Right atrium auricular region (tissue), 2 donors: ENCODE results near the gene DEFB129. TPM values are rescaled to one million over a fixed set of nuclear protein-coding genes. Genes with fewer than 3 reads are reported as not detected.
"Not testable (repeated sequence)": the region's sequence is repeated elsewhere in the genome, so short reads cannot be mapped to it uniquely, and the experiment has no call there.

Experiments used
- DNase-seq: peaks from one replicate; pipeline ENCODE4 v3.0.0-alpha.2; 2019; ENCODE audit warnings: low spot score
- H3K27ac ChIP-seq, 2 donors: fragments of 200-600 bp; sonication (generic); 1 replicate in 1 of 2; 2 replicates in 1 of 2; pipeline ENCODE4 v1.5.1; 2016 to 2019
- H3K27me3 ChIP-seq, 2 donors: fragments of 200-600 bp; sonication (generic); one replicate each; pipeline versions ENCODE4 v1.5.1 to v1.6.0; 2017 to 2019
- H3K36me3 ChIP-seq: fragments of 200-600 bp; sonication (generic); one replicate; pipeline ENCODE4 v1.5.1; 2016
- H3K4me1 ChIP-seq, 2 donors: fragments of 200-600 bp; sonication (generic); one replicate each; pipeline versions ENCODE4 v1.5.1 to v1.6.0; 2017 to 2019
- H3K4me3 ChIP-seq, 2 donors: fragments of 200-600 bp; sonication (generic); 1 replicate in 1 of 2; 2 replicates in 1 of 2; pipeline ENCODE4 v1.5.1; 2017 to 2019; ENCODE audit warnings: mild to moderate bottlenecking in 1 of 2, moderate library complexity in 1 of 2
- H3K9me3 ChIP-seq, 2 donors: fragments of 200-600 bp; sonication (generic); one replicate each; pipeline ENCODE4 v1.5.1; 2019
- total RNA-seq, 2 donors: library from RNA; depleted of rRNA; stranded (reverse); fragments of >200 nt; gene quantifications; one replicate each; pipeline ENCODE4 v1.1.0, GENCODE V29; 2016
- TF ChIP-seq, protein P1 (sequence below), 2 donors: fragments of 200-600 bp; sonication (generic); IDR thresholded peaks; one replicate each; pipeline ENCODE4 v1.5.1; 2019; ENCODE audit warnings: antibody characterized with exemption in 2 of 2

DEFB129 gene
- total RNA-seq, 2 donors from 2014 or later = not detected

DNA sequence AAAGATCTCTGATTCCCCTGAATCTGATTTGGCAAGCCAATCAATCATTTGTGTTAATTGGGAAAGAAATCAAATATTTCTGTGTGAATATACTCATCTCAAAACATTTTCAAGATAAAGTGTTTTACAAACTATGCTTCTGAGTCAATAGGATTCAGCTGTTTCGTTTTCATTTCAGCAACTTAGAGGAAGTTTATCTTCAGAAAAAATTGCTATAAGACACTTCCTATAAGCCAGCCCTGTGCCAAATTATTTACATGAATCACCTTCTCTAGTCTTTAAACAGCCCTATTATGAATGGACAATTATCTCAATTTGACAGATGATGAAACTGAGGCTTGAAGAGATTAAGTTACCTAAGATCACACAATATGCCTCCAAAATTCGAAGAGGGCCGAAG lies 10.9 kb downstream of the DEFB129 start:
- Histone ChIP-seq H3K9me3 (no peaks in the 10 kb centered on the region), H3K27me3 (no peaks in the 10 kb centered on the region), H3K27ac (no peak overlapping the region), H3K4me3 (no peak overlapping the region), H3K4me1 (no peaks in the 10 kb centered on the region), H3K36me3 (no peaks in the 10 kb centered on the region)
- TF ChIP-seq, protein P1, sequence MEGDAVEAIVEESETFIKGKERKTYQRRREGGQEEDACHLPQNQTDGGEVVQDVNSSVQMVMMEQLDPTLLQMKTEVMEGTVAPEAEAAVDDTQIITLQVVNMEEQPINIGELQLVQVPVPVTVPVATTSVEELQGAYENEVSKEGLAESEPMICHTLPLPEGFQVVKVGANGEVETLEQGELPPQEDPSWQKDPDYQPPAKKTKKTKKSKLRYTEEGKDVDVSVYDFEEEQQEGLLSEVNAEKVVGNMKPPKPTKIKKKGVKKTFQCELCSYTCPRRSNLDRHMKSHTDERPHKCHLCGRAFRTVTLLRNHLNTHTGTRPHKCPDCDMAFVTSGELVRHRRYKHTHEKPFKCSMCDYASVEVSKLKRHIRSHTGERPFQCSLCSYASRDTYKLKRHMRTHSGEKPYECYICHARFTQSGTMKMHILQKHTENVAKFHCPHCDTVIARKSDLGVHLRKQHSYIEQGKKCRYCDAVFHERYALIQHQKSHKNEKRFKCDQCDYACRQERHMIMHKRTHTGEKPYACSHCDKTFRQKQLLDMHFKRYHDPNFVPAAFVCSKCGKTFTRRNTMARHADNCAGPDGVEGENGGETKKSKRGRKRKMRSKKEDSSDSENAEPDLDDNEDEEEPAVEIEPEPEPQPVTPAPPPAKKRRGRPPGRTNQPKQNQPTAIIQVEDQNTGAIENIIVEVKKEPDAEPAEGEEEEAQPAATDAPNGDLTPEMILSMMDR (IDR thresholded peaks at IDR 0.05) = no peak
- DNase-seq = no peak

DNA sequence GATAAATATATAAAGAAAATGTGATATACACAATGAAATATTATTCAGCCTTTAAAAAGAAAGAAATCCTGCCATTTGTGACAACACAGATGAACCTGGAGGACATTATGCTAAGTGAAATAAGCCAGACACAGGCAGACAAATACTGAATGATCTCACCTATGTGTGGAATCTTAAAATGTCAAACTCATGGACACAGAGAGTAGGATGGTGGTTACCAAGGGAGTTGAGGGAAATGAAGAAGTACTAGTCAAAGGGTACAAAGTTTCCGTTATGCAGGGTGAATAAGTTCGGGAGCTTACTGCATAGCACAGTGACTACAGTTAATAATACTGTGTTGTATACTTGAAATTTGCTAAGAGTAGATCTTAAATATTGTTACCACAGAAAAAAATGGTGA lies 15.8 kb downstream of the DEFB129 start:
- Histone ChIP-seq H3K27ac (no peak overlapping the region), H3K4me3 (no peak overlapping the region), H3K9me3 (no peaks in the 10 kb centered on the region), H3K36me3 (no peaks in the 10 kb centered on the region), H3K27me3 (no peaks in the 10 kb centered on the region), H3K4me1 (no peaks in the 10 kb centered on the region)
- no peak for DNase-seq
- TF ChIP-seq, protein P1 (IDR thresholded peaks at IDR 0.05) = no peak

DNA sequence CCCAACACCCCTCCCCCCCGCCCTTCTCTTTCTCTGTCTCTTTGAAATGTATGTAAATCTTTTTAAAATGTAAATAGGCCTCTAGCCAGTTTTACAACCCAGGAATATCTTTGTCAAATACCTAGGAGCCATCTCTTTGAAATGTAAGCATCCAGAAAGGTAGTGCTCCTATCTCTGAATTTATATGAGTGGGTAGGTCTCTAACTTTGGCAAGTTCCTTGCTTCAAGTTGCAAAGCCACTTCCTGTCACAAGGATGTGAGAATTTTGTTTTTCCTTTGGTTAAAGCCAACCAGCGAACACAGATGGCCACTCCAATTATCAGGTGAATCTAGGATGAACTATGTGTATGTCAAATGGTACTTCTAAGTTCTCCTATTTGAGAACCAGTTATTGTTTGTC lies 24.3 kb downstream of the DEFB129 start:
- no peak for DNase-seq
- Histone ChIP-seq H3K27me3 (no peaks in the 10 kb centered on the region), H3K27ac (no peak overlapping the region), H3K36me3 (no peaks in the 10 kb centered on the region), H3K9me3 (no peaks in the 10 kb centered on the region), H3K4me1 (no peaks in the 10 kb centered on the region), H3K4me3 (no peak overlapping the region)
- TF ChIP-seq, protein P1 (IDR thresholded peaks at IDR 0.05) = no peak

DNA sequence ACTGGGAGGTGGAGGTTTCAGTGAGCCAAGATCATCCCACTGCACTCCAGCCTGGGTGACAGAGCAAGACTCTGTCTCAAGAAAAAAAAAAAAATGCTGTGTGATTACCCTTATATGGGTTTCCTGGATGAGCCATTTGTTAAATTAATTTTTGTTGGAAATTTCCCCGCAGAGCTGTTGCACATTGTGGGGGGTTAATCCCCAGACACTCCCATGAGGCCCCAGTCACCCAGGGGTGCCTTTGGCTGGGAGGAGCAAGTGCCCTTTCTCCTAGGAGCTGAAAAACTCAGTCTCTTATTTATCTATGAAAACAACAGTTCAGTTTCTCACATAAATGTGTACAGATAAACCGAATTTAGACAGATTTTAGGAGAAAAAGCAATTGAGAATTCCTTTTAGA lies 25.7 kb downstream of the DEFB129 start:
- Histone ChIP-seq H3K4me1 (no peaks in the 10 kb centered on the region), H3K36me3 (no peaks in the 10 kb centered on the region), H3K27ac (no peak overlapping the region), H3K4me3 (no peak overlapping the region), H3K9me3 (no peaks in the 10 kb centered on the region), H3K27me3 (no peaks in the 10 kb centered on the region)
- no peak for DNase-seq
- TF ChIP-seq, protein P1 (IDR thresholded peaks at IDR 0.05) = no peak

DNA sequence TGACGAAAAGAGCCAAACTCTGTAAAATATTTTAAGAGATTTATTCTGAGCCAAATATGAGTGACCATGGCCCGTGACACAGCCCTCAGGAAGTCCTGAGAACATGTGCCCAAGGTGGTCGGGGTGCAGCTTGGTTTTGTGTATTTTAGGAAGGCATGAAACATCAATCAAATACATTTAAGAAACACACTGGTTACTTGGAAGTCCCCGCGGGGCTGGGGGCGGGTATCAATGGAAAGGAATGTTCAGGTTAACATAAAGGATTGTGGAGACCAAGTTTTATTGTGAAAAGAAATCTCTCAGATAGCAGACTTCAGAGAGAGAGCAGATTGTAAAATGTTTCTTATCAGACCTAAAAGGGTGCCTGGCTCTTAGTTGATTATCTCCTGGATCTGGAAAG lies 26.4 kb downstream of the DEFB129 start:
- H3K9me3 ChIP-seq, H3K4me3 ChIP-seq, H3K27ac ChIP-seq: not testable (repeated sequence)

DNA sequence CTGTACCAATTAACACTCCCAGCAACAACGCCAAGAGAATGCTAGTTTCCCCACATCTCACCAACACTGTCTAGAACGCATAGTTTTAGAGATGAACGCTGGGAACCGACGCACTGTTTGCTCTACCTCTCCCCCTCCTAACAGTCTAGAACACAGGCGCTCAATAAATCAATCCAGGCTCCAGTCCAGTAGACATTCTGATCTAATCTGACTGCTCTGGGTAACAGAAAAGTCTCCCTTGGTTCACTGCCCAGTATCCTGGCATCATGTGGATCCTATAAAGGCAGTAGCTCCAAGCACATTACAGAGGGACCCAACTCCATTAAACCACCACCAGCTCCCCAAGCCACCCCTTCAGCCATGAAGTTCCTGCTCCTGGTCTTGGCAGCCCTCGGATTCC lies 30.4 kb downstream of the DEFB129 start, which contains the start of gene DEFB132:
Gene DEFB132, plus strand, starts transcription at position 306 of the 400 bp plus-strand sequence. Its CDS starts 55 bp downstream, at position 361.
- no peaks in the 10 kb centered on the region for H3K27me3 ChIP-seq
- H3K36me3 ChIP-seq = no peaks in the 10 kb centered on the region
- H3K27ac ChIP-seq = no peak within 1 kb of the TSS
- H3K4me1 ChIP-seq = no peaks in the 10 kb centered on the region
- TF ChIP-seq, protein P1 (IDR thresholded peaks at IDR 0.05) = no peak
- no peaks in the 10 kb centered on the region for H3K9me3 ChIP-seq
- DNase-seq = no peak
- no peak within 1 kb of the TSS for H3K4me3 ChIP-seq

More for the DNA sequence above, 26.4 kb downstream of the DEFB129 start:
- not testable (repeated sequence) for H3K27me3 ChIP-seq, H3K36me3 ChIP-seq, DNase-seq, H3K4me1 ChIP-seq
